HG03354 (cell line): Measurements from ENCODE around the gene CHST9.
"Not testable (repeated sequence)": the region's sequence is repeated elsewhere in the genome, so short reads cannot be mapped to it uniquely, and the experiment has no call there.

ENCODE experiments used
- ATAC-seq: cut with Tn5 transposase; IDR thresholded peaks from one replicate; pipeline ENCODE4 v1.9.1; 2021; ENCODE audit warnings: mild to moderate bottlenecking; ENCODE audit not compliant: unreplicated experiment, poor library complexity, severe bottlenecking

The CHST9 gene

GRCh38 chr18:27175914-27176313, 9.2 kb downstream of the CHST9 start:
- no peak for ATAC-seq

- ATAC-seq: no peak
Observed at GRCh38 chr18:27175245-27175644, 9.9 kb downstream of the CHST9 start.

- no peak for ATAC-seq
Observed at GRCh38 chr18:27171993-27172392, 13.1 kb downstream of the CHST9 start.

- no peak for ATAC-seq
Observed at GRCh38 chr18:27165412-27165811, 19.7 kb downstream of the CHST9 start.

- ATAC-seq: no peak
Observed at GRCh38 chr18:27164905-27165304, 20.2 kb downstream of the CHST9 start.

- ATAC-seq: not testable (repeated sequence)
Observed at GRCh38 chr18:27163197-27163716, 21.9 kb downstream of the CHST9 start.

- not testable (repeated sequence) for ATAC-seq
Observed at GRCh38 chr18:27149240-27149639, 35.9 kb downstream of the CHST9 start.

- ATAC-seq: no peak
Observed at GRCh38 chr18:27144672-27145071, 40.4 kb downstream of the CHST9 start.

- no peak for ATAC-seq
Observed at GRCh38 chr18:27143580-27144287, 41.4 kb downstream of the CHST9 start.

- ATAC-seq: no peak
Observed at GRCh38 chr18:27142891-27143290, 42.2 kb downstream of the CHST9 start.

GRCh38 chr18:27141876-27142275, 43.2 kb downstream of the CHST9 start:
- no peak for ATAC-seq

GRCh38 chr18:27138079-27138478, 47.0 kb downstream of the CHST9 start:
- ATAC-seq: no peak

- no peak for ATAC-seq
Observed at GRCh38 chr18:27136208-27136535, 48.9 kb downstream of the CHST9 start.

- ATAC-seq: no peak
Observed at GRCh38 chr18:27135504-27136207, 49.5 kb downstream of the CHST9 start.

GRCh38 chr18:27130065-27130630, 55.0 kb downstream of the CHST9 start:
- no peak for ATAC-seq

GRCh38 chr18:27124196-27124595, 60.9 kb downstream of the CHST9 start:
- no peak for ATAC-seq

- ATAC-seq: no peak
Observed at GRCh38 chr18:27121108-27121507, 64.0 kb downstream of the CHST9 start.

GRCh38 chr18:27120246-27120645, 64.9 kb downstream of the CHST9 start:
- ATAC-seq: no peak

GRCh38 chr18:27118973-27119372, 66.1 kb downstream of the CHST9 start:
- ATAC-seq: no peak

GRCh38 chr18:27114842-27115241, 70.3 kb downstream of the CHST9 start:
- no peak for ATAC-seq

GRCh38 chr18:27113358-27113757, 71.8 kb downstream of the CHST9 start:
- ATAC-seq: no peak
